ENCODE data around the gene TUBB8B. TPM values are rescaled to one million over a fixed set of nuclear protein-coding genes. Genes with fewer than 3 reads are reported as not detected.

TUBB8B gene
- total RNA-seq, 1 donor from 2014 or later = 0.38 TPM

Other genes with a start within 250 kb of the TUBB8B start
- gene USP14, start 108.9 kb upstream of the TUBB8B start, total RNA-seq = 47.8 TPM
- gene THOC1, start 218.4 kb upstream of the TUBB8B start, total RNA-seq = 31.1 TPM